ENCODE data around the gene EOLA1. TPM values are rescaled to one million over a fixed set of nuclear protein-coding genes. Genes with fewer than 3 reads are reported as not detected.
A peak's percentile ranks its signal among the peaks of the same experiment; 100 is the strongest.
"Not testable (repeated sequence)": the region's sequence is repeated elsewhere in the genome, so short reads cannot be mapped to it uniquely, and the experiment has no call there.

EOLA1 gene
- 15.9 TPM for polyA plus RNA-seq (2013, experiment 1 of 2; ENCODE audit: insufficient read length)
- 12.8 TPM for polyA plus RNA-seq (2013, experiment 2 of 2; ENCODE audit: insufficient read length)

DNA sequence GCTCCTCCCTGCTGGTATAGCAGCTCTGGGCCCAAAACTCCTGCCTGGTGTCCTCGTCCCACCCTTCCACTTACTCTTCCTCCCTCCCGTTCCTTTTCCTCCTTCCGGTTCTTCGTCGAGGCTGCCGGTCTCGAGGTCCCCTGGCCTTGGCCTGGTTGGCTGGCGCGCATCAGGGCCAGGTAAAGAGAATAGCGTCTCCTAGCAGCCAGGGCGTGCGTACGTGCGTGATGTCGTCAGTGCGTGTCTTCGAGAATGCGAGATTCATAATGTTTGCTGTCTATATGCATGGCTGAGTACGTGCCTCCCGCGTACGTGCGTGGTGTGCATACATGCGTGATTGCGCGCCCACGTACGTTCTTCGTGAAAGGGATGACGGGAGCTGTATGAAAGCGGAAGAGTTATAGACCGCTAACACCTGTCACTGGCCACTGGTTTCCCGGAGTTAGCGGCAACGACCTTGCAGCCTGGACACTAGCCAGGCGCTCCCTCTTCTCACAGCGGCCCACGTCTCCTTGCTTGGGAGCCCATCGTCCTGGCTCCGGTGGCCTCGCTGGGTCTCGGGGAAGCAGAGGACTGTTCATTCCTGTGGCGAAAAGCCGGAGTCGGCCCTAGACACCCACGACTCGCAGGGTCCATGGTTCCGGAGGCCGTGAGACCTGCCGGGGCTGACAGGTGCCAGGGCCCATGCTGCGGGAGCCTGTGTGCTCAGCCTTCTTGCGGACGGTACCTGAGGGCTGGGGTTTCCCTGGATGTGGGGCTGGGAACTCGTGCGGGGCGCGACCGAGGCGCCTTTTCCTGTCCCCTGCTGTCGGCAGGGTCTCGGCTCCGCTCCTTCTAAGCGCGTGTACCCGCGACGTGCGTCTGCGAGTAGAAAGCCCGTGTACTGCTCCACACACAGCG, at the start of gene EOLA1:
EOLA1 (plus strand) TSS at position 392 of the 900 bp plus-strand sequence. CDS start 4,619 bp downstream, outside the sequence.
- peak; percentile 95 for DNase-seq

DNA sequence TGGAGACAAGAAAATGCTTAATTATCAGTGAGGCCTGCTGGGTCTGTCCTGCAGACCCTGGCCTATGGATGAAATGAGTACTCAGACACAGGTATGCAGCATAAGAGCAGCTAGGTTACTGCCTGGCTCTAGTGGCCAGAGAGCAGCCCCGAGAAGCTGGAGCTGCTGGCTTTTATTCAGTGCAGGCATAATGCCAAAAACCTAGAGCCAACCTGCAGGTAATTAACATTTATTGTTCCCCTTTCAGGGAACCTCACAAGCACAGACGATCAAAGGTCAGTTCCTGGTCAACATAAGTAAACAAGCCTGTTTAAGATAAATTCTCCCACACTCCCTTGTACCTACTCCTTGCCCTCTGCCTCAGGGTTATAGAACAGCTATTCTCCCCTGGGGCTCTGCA, 49.0 kb upstream of the EOLA1 start:
- DNase-seq, result no peak

DNA sequence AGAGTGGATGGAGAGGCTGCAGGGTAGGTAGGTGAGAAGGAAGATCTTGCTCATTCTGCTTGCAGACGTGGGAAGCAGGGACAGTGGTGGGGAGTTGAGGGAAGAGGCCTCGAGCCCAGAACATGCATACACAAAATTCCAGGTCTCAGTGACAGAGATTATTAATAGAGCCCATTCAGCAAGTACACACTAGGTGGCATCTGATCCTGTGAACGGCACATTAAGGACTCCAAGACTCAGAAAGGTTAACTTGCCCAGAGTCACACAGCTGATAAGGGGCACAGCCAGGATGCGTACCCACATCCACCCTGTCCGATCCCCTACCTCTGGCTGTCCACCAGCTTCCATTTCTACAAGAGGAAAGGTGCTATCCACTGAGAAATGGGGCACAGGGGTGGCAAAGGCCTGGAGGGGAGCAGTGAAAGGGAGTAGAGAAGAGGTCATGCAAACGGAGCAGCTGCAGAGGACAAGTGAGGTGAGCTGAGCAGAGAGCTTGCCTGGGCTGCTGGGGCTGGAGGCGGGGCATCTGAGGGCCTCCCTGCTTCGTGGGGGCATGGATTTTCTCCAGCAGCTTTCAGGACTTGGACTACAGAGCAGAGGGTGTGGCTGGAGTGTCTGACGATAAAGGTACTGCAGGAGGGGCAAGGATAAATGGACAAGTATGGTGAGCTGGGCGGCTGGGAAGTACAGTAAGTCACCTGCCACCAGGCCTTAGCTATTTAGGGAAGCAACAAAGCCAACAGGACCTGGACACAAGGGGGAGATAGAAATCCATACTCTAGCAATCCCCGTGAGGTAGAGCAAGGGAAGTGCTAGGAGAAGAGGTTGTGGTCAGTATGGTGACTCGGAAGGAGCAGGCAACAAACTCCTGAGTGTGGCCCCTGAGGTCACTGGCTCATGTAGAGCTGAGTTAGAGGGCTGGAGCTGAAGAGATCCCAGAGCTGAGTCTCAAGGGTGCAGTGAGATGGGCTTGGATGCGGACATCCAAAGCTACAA, 46.9 kb upstream of the EOLA1 start:
- no peak for DNase-seq

DNA sequence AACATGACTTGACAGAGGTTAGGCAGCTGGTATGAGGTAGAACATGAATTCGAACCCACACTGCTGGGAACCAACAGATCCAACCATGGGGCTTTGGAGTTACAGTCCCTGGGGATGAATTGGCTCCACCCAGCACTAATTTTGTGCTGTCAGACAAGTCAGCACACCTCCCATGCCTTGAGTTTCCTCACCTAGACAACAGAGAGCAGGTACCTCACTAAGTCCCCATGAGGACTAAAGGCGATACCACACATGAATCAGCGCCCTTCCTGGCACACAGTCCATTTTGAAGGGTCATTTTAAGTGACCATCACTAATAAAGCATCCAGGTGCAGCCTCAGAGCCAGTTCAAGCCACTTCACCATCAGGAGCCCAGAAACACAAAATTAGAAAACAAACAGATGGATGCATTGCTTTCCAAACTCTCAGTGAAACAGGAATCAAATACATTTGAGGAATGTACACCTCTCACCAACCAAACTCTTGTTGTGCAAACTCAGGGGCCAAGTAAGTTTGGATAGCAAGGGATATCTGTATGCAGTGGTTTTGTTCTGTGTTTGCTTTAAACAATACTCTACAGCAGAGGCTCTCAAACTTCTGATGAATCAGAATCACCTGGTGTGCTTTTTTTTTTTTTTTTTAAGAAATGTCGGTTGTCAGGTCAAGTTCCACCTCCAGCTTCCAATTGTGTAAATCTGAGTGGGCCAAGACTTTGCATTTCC, 45.8 kb upstream of the EOLA1 start:
- DNase-seq, result no peak

DNA sequence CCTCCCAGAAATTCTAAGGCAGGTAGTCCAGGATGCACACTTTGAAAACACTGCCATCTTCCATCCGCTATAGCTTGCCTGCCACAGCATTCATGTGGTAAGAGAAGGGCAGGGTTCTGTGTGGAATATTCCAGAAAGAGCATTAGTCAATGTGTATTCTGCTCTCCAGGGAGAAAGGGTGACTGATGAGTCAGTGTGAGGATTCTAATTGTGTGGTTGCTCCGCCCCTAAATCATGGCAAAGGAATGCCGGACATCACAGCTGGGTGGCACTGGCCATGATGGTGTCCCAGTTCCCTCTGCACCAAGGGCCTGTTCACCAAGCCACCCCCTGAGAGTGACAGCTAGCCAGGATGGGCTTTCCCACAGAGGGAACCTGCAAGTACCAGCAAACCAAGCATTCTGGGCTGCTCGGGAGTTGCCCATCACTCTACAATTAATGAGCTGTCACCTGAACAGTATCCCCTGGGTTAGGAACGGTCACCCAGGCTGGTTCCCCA, 45.2 kb upstream of the EOLA1 start:
- DNase-seq, result peak; percentile 59

DNA sequence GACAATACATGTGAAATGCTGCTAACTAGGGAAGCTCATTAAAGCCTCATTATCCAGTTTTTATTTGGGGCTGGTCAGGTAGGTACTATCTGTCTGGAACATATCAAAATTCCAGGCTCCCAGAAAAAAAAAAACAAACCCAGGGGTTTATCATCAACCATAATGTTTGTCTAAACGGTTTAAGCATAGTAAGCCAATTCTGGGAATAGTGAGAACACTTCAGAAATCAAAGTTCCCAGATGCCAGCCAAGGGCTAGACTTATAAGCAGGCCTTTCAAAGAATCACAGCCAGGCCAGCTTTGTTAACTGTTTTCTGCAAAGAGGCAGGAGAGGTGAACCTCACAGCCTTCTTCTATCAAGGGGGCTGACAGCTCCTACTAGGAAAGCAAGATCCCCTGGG, 43.8 kb upstream of the EOLA1 start:
- DNase-seq, result no peak

DNA sequence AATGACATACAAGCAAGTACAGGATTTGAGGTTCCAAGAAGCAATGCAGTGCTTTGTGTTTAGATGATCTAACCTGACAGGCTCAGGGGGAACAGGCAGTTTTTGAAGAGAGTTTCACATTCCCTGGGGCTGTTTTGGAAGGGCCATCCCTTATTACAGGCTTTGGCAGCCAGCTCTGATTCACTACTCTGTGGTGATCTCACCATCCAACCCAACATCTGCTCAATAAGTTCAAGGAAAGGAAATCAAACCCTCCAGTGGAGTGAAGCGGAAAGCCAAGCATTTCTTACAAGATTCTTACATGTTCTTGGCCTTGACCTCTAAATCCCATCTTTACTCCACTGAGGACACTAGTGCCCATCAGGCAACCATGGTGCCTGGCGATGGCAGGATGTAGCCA, 43.2 kb upstream of the EOLA1 start:
- peak; percentile 35 for DNase-seq

DNA sequence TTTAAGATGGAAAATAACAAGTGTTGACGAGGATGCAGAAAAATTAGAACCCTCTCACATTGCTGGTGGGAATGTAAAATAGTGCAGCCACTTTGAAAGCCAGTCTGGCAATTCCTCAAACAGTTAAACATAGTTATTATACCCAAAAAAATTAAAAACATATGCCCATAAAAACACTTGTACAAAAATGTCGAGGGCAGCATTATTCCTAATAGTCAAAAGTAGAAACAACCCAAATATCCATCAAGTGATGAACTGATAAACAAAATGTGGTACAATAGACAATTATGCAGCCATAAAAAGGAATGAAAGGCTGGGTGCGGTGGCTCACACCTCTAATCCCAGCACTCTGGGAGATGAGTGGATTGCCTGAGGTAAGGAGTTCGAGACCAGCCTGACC, 42.0 kb upstream of the EOLA1 start:
- no peak for DNase-seq

DNA sequence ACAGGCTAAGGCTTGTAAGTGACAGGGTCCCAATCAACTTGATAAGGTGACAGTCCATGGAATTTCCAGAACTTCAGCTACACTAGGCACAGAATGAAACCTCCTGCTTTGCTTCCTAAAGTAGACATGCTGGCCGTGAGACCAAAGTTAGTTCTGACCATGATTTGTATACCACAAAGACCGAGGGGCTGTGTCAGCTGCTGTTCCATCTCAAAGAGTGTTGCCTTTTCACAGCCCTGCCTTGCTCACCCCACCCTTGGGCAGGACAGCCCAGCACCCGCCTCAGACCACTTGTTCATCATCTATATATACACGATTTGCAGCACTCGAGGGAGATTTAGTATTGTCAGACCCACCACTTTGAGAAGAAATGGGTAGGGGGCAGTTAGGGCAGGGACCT, 41.0 kb upstream of the EOLA1 start:
- no peak for DNase-seq

DNA sequence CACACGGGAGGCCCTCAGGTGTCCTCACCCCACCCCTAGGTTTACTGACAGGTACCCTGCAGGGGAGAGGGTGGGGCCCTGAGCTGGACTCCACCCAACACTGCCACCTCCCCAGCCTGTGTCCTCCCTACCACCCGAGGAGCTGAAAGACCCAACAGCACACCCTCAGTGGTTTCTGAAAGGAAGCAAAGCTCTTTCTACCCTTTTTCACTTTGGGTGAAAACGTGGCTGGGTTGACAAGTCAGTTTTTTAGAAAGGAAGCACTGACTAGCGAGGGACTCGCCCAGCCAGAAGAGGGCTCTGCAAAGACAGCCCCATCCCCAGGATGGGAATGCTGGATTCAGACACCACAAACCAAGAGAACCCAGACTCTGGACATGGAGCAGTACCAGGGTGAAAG, 37.9 kb upstream of the EOLA1 start:
- not testable (repeated sequence) for DNase-seq

DNA sequence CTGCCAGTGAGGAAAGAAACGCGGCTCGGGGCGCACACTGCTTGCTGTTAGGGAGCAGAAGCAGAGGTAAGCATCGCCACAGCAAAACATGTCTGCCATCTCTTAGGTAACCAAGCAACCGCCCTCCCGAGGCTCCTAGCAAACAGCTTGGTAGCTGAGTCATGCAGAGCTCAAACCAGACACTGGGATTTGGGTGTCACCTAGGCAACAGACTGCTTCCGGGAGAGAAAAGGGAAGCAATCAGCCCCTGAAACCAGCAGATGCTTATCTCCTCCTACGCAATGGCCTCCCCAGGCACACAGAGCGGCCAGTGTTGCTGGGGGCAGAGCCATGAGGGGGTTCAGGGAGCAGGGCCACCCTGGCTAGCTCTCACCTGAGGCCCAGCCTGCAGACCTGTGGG, 37.4 kb upstream of the EOLA1 start:
- DNase-seq, result peak; percentile 60

DNA sequence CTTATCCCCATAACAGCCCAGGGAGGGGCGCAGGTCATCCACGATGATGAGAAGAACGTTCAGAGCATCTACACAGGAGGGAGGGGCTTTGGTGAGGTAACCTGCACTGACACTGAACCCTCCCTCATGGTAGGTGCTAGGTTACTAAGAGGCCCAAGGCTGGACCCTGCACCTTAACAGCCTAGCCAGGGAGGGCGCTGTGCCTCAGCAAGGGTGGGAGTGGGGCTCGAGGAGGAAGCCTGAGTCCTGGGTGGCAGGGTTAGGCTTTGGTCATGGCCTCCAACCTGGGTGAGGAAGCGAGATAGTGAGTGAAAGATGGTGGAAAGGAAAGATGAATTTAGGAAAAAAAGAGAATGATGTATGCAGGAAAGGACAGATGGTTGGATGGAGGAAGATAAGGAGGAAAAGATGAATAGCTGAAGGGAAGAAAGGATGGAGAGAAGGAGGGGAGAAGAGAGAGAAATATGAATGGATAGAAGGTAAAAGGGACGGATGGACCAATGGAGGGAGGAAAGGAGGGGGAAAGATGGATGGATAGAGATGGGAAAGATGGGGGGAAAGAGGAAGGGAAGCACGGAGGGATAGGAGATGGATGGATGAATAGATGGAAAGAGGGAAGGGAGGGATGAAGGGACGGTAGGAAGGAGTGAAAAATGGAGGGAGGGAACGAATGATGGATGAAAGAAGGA, 36.4 kb upstream of the EOLA1 start:
- DNase-seq, result no peak

DNA sequence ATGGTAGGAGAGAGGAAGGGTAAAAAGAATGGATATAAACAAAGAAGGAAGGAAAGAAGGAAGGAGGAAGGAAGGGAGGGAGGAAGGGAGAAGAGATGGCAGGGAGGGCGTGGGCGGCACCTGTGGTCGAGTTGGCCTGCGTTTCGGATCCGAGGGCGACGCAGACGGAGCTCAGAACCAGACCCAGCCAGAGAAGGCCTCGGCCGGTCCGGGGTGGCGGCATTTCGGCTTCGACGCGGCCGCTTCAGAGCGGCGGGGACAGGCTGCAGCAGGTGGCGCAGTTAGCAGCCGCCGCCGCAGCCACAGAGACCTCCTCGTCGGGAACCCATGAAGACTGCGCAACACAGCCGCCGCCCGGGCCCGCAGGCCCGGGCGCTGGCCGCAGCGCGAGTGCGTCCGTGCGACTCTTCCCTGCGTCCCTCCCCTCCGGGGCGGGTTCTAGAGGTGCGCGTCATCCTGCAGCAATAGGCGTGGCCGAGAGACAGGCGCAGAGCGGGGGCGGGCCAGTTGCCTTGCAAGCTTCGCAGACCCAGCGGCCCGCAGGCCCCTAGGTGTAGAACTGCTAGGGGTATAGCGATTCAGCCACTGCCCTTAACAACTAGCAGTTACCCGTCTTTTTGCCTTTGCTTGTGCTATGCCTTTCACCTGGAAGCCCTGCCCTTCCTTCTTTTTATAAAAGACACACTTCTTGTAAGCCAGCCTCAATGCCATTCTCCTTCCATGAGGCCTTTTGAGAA, 35.7 kb upstream of the EOLA1 start, which contains the start of gene IDS:
IDS (minus strand) TSS at position 392 of the 737 bp plus-strand sequence; CDS start at position 223, 169 bp downstream.
- DNase-seq, result peak; percentile 82

DNA sequence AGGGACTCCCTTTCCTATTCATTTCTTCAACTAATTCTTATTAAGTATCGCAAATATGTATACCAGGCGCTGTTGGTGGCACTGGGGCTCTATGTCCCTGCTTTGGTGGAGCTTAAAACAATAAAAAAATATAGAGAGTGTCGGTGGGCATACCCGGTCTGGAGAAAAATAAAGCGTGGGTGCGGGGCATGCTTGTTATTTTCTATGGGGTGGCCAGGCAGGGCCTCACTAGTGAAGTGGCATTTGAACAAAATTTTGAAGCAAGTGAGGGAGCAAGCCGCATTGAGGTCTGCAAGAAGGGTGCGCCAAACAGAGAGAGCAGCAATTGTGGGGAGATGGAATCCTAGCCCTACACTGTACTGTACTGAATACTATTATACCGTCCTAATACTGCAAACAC, 35.1 kb upstream of the EOLA1 start:
- no peak for DNase-seq

DNA sequence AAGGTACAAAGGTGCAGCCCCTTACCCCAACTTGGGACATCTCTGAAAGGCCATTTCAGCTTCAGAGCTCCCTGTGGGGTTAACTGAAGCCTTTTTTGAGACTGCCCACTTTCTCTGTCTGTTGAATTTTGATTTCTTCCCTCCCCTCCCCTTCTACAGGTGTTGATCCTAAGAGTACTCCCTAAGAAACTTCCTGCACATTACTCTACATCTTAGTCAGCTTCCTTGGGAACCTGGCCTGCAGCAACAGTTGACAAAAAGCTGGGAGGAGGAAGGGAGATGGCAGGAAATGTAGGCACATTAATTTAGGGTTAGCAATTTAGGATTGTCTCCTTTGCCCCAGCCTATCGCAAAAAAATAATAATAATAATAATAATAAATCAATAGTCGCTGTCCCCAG, 34.5 kb upstream of the EOLA1 start:
- DNase-seq, result no peak

DNA sequence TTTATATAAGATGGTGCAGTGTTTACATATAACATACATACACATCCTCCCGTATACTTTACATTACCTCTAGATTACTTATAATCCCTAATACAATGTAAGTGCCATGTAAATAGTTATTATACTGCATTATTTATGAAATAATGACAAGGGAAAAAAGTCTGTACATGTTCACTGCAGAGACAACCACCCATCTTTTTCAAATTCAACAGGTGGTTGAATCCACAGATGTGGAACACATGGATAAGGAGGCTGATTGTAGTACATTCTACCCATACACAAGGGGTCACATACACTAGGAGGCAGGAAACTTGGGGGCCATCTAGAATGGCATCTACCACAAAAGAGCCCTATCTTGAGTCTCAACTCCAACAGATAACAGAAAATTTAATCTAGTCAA, 32.3 kb upstream of the EOLA1 start:
- DNase-seq, result no peak

DNA sequence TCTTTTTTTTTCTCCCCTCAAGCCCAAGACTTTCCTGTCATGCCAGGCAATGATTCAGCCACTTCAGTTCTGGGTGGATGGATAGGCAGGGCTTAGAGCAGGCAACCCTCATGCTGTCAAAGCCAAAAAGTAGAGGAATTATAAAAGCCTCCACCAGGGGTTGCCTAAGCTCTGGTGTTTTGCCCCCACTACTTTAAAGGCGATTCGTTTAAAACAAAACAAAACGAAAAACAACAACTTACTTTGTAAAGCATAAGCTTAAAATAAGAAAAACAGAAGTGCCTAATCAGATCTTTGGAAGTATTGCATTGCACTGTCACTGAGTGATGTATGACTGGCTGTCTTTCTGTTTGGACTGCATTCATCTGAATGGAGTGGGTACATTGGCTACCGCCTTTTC, 30.4 kb upstream of the EOLA1 start:
- no peak for DNase-seq

DNA sequence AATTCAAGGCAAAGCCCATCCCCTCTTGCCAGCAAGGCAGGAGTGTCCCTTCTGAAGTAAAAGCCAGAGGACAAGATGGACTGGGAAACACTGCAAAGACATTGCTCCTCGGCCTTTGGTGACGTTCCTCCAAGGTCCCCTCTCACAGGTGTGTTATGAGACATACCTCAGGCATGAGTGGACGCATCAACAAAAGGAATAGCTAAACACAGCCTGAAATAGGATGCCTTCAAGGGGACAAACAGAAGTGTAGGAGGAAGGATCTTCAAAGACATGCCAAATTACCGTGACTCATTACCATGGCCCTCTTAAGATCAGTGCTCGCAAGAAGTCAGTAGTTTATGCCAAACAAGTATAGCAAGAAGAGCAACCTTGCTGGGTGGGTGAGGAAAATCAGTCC, 29.7 kb upstream of the EOLA1 start:
- no peak for DNase-seq

DNA sequence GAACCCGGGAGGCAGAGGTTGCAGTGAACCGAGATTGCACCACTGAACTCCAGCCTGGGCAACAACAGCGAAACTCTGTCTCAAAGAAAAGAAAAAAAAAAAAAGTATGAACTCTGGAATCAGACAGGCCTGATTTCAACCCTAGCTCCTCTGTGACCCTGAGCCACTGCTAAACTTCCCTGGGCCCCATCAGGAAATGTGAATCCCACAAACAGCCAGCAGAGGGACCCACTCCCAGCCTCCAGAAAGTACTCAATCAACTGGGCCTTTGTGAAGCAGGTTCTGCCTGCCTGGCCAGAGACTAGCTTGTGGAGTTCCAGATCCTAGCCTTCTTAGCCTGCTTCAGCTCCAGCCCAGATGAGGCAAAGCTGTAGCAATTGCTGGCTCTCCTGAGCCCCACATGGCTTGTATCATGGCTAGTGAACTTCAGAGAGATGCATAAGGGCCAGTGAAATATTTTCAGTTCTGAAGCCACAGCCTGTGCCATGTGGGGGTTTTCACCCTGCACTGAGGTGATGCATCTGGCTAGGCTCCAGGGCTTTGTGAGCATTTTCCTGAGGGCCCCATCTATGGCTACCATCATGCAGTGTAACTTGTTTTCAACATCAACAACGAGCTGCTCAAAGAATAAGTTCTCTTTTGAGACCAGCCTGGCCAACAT, 28.5 kb upstream of the EOLA1 start:
- DNase-seq, result peak; percentile 40

DNA sequence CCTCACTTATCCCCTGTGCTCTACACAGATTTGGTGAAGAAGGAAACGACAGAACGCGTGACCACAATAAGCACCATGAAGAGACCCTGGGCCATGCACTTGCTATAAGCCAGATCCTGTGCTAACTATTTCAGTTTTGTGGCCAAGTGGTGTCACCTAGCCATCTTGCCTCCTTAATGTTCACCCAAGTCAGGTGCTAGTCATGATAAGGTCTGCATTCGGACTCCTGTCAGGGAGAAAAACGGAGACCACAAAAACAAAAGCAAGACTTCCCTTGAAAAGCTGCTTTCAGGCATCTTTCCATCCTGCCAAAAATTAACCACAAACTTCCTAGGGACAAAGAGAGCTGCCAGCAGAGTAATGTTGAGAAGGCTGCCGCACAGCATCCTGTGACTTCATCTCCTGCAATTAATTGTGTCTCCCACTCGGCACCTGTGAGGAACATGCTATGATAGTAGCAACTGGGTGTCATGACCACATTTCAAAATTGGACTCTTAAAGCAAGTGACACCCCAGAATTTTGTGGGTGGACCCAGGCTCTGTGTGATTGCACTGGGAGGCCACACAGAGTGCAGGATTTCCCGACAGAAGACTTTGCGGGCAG, 26.9 kb upstream of the EOLA1 start:
- peak; percentile 34 for DNase-seq
